ENCODE data around the gene DPF3. TPM values are rescaled to one million over a fixed set of nuclear protein-coding genes. Genes with fewer than 3 reads are reported as not detected.

Gene DPF3
- total and polyA plus RNA-seq, 2 donors (not counting 1 experiment from before 2014, with no cell fraction given), result 7.6 to 13.7 TPM

DNA sequence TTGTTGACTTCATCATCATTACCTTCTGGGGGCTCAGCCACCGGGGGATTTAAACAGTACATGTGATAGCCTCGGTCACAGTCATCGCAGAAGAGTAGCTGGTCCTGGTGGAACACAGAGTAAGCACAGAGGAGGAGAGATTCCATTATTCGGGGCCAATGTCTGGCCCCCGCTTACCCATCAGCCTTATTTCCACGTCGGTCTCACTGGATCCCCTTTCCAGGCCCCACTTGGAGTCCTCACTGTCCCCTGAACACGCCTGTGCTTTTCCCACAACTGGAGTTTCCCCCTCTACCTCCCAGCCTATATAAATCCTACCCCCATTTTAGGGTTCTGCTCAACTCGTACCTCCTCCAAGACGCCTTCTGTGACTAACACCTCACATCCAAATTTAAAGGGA is 274.0 kb downstream of the DPF3 start:
- TF ChIP-seq EZH2 (IDR thresholded peaks at IDR 0.05; ENCODE audit: low read length, missing control alignments), result no peak
- TF ChIP-seq, protein P1, sequence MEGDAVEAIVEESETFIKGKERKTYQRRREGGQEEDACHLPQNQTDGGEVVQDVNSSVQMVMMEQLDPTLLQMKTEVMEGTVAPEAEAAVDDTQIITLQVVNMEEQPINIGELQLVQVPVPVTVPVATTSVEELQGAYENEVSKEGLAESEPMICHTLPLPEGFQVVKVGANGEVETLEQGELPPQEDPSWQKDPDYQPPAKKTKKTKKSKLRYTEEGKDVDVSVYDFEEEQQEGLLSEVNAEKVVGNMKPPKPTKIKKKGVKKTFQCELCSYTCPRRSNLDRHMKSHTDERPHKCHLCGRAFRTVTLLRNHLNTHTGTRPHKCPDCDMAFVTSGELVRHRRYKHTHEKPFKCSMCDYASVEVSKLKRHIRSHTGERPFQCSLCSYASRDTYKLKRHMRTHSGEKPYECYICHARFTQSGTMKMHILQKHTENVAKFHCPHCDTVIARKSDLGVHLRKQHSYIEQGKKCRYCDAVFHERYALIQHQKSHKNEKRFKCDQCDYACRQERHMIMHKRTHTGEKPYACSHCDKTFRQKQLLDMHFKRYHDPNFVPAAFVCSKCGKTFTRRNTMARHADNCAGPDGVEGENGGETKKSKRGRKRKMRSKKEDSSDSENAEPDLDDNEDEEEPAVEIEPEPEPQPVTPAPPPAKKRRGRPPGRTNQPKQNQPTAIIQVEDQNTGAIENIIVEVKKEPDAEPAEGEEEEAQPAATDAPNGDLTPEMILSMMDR (conservative IDR thresholded peaks at IDR 0.05 in 1 of 2, IDR thresholded peaks at IDR 0.05 in 1 of 2; ENCODE audit: low read depth in 1 of 2, low read length in 2 of 2), result no peak
- no peaks in the 10 kb centered on the region for H3K27me3 ChIP-seq (ENCODE audit: control insufficient read depth, insufficient read depth, low read length)

DNA sequence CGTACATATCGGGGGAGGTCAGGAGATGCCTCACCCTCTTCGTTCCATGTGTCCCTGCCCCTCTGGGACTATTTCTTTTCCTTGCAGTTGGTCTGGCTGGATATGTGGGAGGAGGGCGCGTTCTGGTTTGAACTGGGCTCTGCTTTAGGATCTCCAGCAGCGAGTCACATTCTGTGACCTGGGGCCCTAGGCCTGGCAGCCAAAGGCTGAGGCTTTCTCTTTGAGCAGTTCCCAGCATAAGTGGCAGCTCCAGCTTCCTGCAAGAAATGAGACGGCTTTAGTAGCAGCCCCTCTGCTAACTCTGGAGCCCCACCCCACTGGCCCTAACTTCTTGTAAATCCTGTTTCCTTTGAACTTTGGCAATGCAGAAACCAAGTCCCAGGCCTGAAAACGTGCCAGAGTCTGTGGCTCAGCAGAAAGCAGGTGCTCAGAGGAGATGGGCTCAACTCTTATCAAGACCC is 274.8 kb downstream of the DPF3 start:
- DNase-seq (ENCODE audit: low read depth in 2 of 2), result no peak
- no peak overlapping the region for H3K4me3 ChIP-seq (replicated peaks in 1 of 4; ENCODE audit: control extremely low read depth in 1 of 4, insufficient read depth in 1 of 4, low read depth in 3 of 4, low read length in 4 of 4)
- no peak overlapping the region for H2AFZ ChIP-seq (ENCODE audit: low read length)
- H4K20me1 ChIP-seq (ENCODE audit: control insufficient read depth, extremely low read depth, insufficient read depth, low read length), result no peaks in the 10 kb centered on the region
- H3K9me3 ChIP-seq (ENCODE audit: control insufficient read depth, insufficient read depth, low read depth, low read length), result no peaks in the 10 kb centered on the region
- H3K27me3 ChIP-seq (ENCODE audit: control insufficient read depth, insufficient read depth, low read length), result no peaks in the 10 kb centered on the region
- H3K4me2 ChIP-seq (ENCODE audit: extremely low read depth, insufficient read depth, low read length), result no peak overlapping the region
- H3K4me1 ChIP-seq (ENCODE audit: control insufficient read depth, extremely low read depth, insufficient read depth, low read length), result peaks cover 8% of the 10 kb centered on the region
- H3K9ac ChIP-seq (ENCODE audit: insufficient read depth, low read length), result no peak overlapping the region
- H3K27ac ChIP-seq (ENCODE audit: insufficient read depth, low read length), result no peak overlapping the region
- TF ChIP-seq, protein P1 (conservative IDR thresholded peaks at IDR 0.05 in 1 of 2, IDR thresholded peaks at IDR 0.05 in 1 of 2; ENCODE audit: low read depth in 1 of 2, low read length in 2 of 2), result no peak
- TF ChIP-seq EZH2 (IDR thresholded peaks at IDR 0.05; ENCODE audit: low read length, missing control alignments), result no peak
- no peaks in the 10 kb centered on the region for H3K79me2 ChIP-seq (ENCODE audit: control insufficient read depth, insufficient read depth, low read length)
- no peaks in the 10 kb centered on the region for H3K36me3 ChIP-seq (ENCODE audit: control insufficient read depth, insufficient read depth, low read length)

More for the DNA sequence above, 274.0 kb downstream of the DPF3 start:
- Histone ChIP-seq H3K79me2 (ENCODE audit: control insufficient read depth, insufficient read depth, low read length) (no peaks in the 10 kb centered on the region), H3K9me3 (ENCODE audit: control insufficient read depth, insufficient read depth, low read depth, low read length) (no peaks in the 10 kb centered on the region), H3K4me2 (ENCODE audit: extremely low read depth, insufficient read depth, low read length) (no peak overlapping the region), H3K36me3 (ENCODE audit: control insufficient read depth, insufficient read depth, low read length) (no peaks in the 10 kb centered on the region), H2AFZ (ENCODE audit: low read length) (no peak overlapping the region), H3K4me3 (replicated peaks in 1 of 4; ENCODE audit: control extremely low read depth in 1 of 4, insufficient read depth in 1 of 4, low read depth in 3 of 4, low read length in 4 of 4) (no peak overlapping the region), H3K4me1 (ENCODE audit: control insufficient read depth, extremely low read depth, insufficient read depth, low read length) (peaks cover 8% of the 10 kb centered on the region), H4K20me1 (ENCODE audit: control insufficient read depth, extremely low read depth, insufficient read depth, low read length) (no peaks in the 10 kb centered on the region), H3K9ac (ENCODE audit: insufficient read depth, low read length) (no peak overlapping the region), H3K27ac (ENCODE audit: insufficient read depth, low read length) (no peak overlapping the region)
- DNase-seq (ENCODE audit: low read depth in 2 of 2), result no peak

DNA sequence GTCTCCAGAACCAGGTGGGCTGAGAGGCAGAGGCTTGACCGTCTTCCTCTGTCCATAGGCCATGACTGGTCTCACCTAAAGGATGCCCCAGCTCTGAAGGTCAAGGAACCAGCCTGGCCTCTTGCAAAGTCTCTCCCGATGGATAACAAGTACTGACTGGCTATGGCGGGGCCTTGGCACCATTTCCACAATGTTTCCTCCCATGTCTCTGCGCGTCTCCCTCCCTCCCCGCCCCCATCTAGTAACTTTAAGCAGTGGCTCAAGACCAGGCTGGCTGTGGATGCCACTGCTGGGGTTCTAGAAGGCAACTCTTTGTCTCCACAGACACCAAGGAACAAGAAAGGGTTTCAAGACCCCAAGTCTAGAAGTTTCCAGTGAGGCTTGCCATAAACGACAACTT is 275.5 kb downstream of the DPF3 start:
- Histone ChIP-seq H3K27ac (ENCODE audit: insufficient read depth, low read length) (no peak overlapping the region), H3K4me2 (ENCODE audit: extremely low read depth, insufficient read depth, low read length) (no peak overlapping the region)
- TF ChIP-seq, protein P1 (conservative IDR thresholded peaks at IDR 0.05 in 1 of 2, IDR thresholded peaks at IDR 0.05 in 1 of 2; ENCODE audit: low read depth in 1 of 2, low read length in 2 of 2), result no peak
- no peak for TF ChIP-seq EZH2 (IDR thresholded peaks at IDR 0.05; ENCODE audit: low read length, missing control alignments)

More for the DNA sequence above, 275.5 kb downstream of the DPF3 start:
- Histone ChIP-seq H3K4me1 (ENCODE audit: control insufficient read depth, extremely low read depth, insufficient read depth, low read length) (peaks cover 10% of the 10 kb centered on the region), H2AFZ (ENCODE audit: low read length) (no peak overlapping the region), H3K9me3 (ENCODE audit: control insufficient read depth, insufficient read depth, low read depth, low read length) (no peaks in the 10 kb centered on the region), H3K36me3 (ENCODE audit: control insufficient read depth, insufficient read depth, low read length) (no peaks in the 10 kb centered on the region), H3K27me3 (ENCODE audit: control insufficient read depth, insufficient read depth, low read length) (no peaks in the 10 kb centered on the region), H3K79me2 (ENCODE audit: control insufficient read depth, insufficient read depth, low read length) (no peaks in the 10 kb centered on the region), H3K9ac (ENCODE audit: insufficient read depth, low read length) (no peak overlapping the region), H3K4me3 (replicated peaks in 1 of 4; ENCODE audit: control extremely low read depth in 1 of 4, insufficient read depth in 1 of 4, low read depth in 3 of 4, low read length in 4 of 4) (no peak overlapping the region), H4K20me1 (ENCODE audit: control insufficient read depth, extremely low read depth, insufficient read depth, low read length) (no peaks in the 10 kb centered on the region)
- no peak for DNase-seq (ENCODE audit: low read depth in 2 of 2)

Measured in fibroblast of lung (primary cell).